Measurements from ENCODE around the gene PXMP4. TPM values are rescaled to one million over a fixed set of nuclear protein-coding genes. Genes with fewer than 3 reads are reported as not detected.
A peak's percentile ranks its signal among the peaks of the same experiment; 100 is the strongest.

PXMP4 gene
- total RNA-seq (ENCODE audit: unreplicated experiment) = 6.0 TPM
- long read RNA-seq, full-length matches to known transcripts = 2 of 3 reads
- long read RNA-seq, partial matches to known transcripts = 0 of 3 reads
- long read RNA-seq, other reads (novel, unspliced or antisense) = 1 of 3 reads

- H3K4me1 Mint-ChIP-seq (ENCODE audit: unreplicated experiment) = peaks cover 4% of the 10 kb centered on the region
- no peaks in the 10 kb centered on the region for H3K9me3 Mint-ChIP-seq (ENCODE audit: unreplicated experiment)
- DNase-seq (ENCODE audit: low spot score) = peak; percentile 67
- H3K27me3 Mint-ChIP-seq (ENCODE audit: unreplicated experiment) = peaks cover 5% of the 10 kb centered on the region
- TF ChIP-seq CTCF (IDR thresholded peaks at IDR 0.05; ENCODE audit: unreplicated experiment) = no peak
- H3K4me3 Mint-ChIP-seq (ENCODE audit: unreplicated experiment) = peak within 1 kb of the TSS; percentile 81
- H3K27ac Mint-ChIP-seq (ENCODE audit: unreplicated experiment) = no peak within 1 kb of the TSS
- H3K36me3 Mint-ChIP-seq (ENCODE audit: low read depth, unreplicated experiment) = peaks cover 3% of the 10 kb centered on the region
Observed at GRCh38 chr20:33719989-33720709, at the start of gene PXMP4. Gene PXMP4 (minus strand): TSS chr20:33720310. CDS start chr20:33720207, 103 bp downstream.

GRCh38 chr20:33769043-33769442, 48.9 kb upstream of the PXMP4 start:
- peaks cover 1% of the 10 kb centered on the region for H3K27me3 Mint-ChIP-seq (ENCODE audit: unreplicated experiment)
- peaks cover 13% of the 10 kb centered on the region for H3K36me3 Mint-ChIP-seq (ENCODE audit: low read depth, unreplicated experiment)
- H3K4me1 Mint-ChIP-seq (ENCODE audit: unreplicated experiment) = no peaks in the 10 kb centered on the region
- TF ChIP-seq CTCF (IDR thresholded peaks at IDR 0.05; ENCODE audit: unreplicated experiment) = no peak
- no peak overlapping the region for H3K4me3 Mint-ChIP-seq (ENCODE audit: unreplicated experiment)
- DNase-seq (ENCODE audit: low spot score) = no peak
- H3K9me3 Mint-ChIP-seq (ENCODE audit: unreplicated experiment) = no peaks in the 10 kb centered on the region
- H3K27ac Mint-ChIP-seq (ENCODE audit: unreplicated experiment) = no peak overlapping the region

GRCh38 chr20:33767777-33768138, 47.6 kb upstream of the PXMP4 start:
- Mint-ChIP-seq H3K9me3 (ENCODE audit: unreplicated experiment) (no peaks in the 10 kb centered on the region), H3K36me3 (ENCODE audit: low read depth, unreplicated experiment) (peaks cover 10% of the 10 kb centered on the region), H3K27ac (ENCODE audit: unreplicated experiment) (no peak overlapping the region), H3K4me1 (ENCODE audit: unreplicated experiment) (no peaks in the 10 kb centered on the region), H3K27me3 (ENCODE audit: unreplicated experiment) (peaks cover 1% of the 10 kb centered on the region), H3K4me3 (ENCODE audit: unreplicated experiment) (no peak overlapping the region)
- no peak for DNase-seq (ENCODE audit: low spot score)
- TF ChIP-seq CTCF (IDR thresholded peaks at IDR 0.05; ENCODE audit: unreplicated experiment) = no peak

GRCh38 chr20:33766686-33767085, 46.6 kb upstream of the PXMP4 start:
- Mint-ChIP-seq H3K4me1 (ENCODE audit: unreplicated experiment) (no peaks in the 10 kb centered on the region), H3K27ac (ENCODE audit: unreplicated experiment) (no peak overlapping the region), H3K36me3 (ENCODE audit: low read depth, unreplicated experiment) (peaks cover 6% of the 10 kb centered on the region), H3K9me3 (ENCODE audit: unreplicated experiment) (no peaks in the 10 kb centered on the region), H3K4me3 (ENCODE audit: unreplicated experiment) (no peak overlapping the region), H3K27me3 (ENCODE audit: unreplicated experiment) (peaks cover 1% of the 10 kb centered on the region)
- no peak for DNase-seq (ENCODE audit: low spot score)
- TF ChIP-seq CTCF (IDR thresholded peaks at IDR 0.05; ENCODE audit: unreplicated experiment) = no peak

GRCh38 chr20:33765592-33765991, 45.5 kb upstream of the PXMP4 start:
- DNase-seq (ENCODE audit: low spot score) = no peak
- peaks cover 6% of the 10 kb centered on the region for H3K36me3 Mint-ChIP-seq (ENCODE audit: low read depth, unreplicated experiment)
- no peaks in the 10 kb centered on the region for H3K4me1 Mint-ChIP-seq (ENCODE audit: unreplicated experiment)
- TF ChIP-seq CTCF (IDR thresholded peaks at IDR 0.05; ENCODE audit: unreplicated experiment) = no peak
- H3K4me3 Mint-ChIP-seq (ENCODE audit: unreplicated experiment) = no peak overlapping the region
- H3K27ac Mint-ChIP-seq (ENCODE audit: unreplicated experiment) = no peak overlapping the region
- peaks cover 1% of the 10 kb centered on the region for H3K27me3 Mint-ChIP-seq (ENCODE audit: unreplicated experiment)
- H3K9me3 Mint-ChIP-seq (ENCODE audit: unreplicated experiment) = no peaks in the 10 kb centered on the region
